GM21619 (cell line): ENCODE results near the gene CLASP1.
"Not testable (repeated sequence)": the region's sequence is repeated elsewhere in the genome, so short reads cannot be mapped to it uniquely, and the experiment has no call there.

Experiments
- ATAC-seq: cut with Tn5 transposase; IDR thresholded peaks from one replicate; pipeline ENCODE4 v1.9.1; 2021; ENCODE audit not compliant: unreplicated experiment

CLASP1 gene

GRCh38 chr2:121387591-121388325 lies 261.5 kb downstream of the CLASP1 start:
- ATAC-seq, result no peak

DNA sequence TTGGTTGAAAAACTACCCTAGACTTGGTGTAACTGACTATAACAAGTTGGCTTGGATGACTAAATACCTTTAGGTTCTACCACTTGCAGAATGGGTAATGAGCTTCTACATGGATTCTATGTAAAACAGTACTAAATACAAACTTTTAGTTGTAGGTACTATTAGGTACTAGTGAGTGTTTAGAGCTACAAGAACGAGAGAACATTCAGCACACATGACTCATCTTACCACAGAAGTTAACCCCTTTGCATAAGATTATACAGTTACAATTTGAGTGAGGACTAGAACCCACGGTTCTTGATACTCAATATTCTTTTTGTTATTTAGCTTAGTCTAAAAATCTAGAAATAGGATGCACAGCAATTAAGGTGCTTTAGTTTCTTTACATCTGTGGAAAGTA lies 262.6 kb downstream of the CLASP1 start:
- ATAC-seq, result no peak

DNA sequence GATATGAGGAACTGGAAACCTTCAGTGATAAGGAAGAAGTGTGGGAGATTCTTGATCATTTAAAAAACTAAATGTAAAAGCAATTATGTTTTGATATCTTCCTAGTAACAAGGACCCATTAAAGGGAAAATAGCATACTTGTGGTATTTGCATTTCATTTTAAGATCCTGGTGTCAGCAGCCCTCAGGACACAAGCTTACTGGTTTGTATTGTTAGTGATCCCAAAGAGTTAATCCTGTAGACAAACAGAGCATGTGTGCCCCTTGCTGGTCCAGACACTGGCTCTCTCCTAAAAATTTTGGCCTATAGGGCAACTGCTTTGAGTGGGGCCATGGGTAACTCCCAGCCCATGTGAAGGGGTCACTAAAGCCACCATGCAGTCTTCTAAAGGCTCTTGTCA lies 263.2 kb downstream of the CLASP1 start:
- ATAC-seq, result no peak

- ATAC-seq, result no peak
Measured at GRCh38 chr2:121382744-121383143, 266.5 kb downstream of the CLASP1 start.

GRCh38 chr2:121377646-121378045 lies 271.6 kb downstream of the CLASP1 start:
- no peak for ATAC-seq

GRCh38 chr2:121376535-121377250 lies 272.6 kb downstream of the CLASP1 start:
- ATAC-seq, result no peak

GRCh38 chr2:121375621-121376159 lies 273.6 kb downstream of the CLASP1 start:
- ATAC-seq, result no peak

DNA sequence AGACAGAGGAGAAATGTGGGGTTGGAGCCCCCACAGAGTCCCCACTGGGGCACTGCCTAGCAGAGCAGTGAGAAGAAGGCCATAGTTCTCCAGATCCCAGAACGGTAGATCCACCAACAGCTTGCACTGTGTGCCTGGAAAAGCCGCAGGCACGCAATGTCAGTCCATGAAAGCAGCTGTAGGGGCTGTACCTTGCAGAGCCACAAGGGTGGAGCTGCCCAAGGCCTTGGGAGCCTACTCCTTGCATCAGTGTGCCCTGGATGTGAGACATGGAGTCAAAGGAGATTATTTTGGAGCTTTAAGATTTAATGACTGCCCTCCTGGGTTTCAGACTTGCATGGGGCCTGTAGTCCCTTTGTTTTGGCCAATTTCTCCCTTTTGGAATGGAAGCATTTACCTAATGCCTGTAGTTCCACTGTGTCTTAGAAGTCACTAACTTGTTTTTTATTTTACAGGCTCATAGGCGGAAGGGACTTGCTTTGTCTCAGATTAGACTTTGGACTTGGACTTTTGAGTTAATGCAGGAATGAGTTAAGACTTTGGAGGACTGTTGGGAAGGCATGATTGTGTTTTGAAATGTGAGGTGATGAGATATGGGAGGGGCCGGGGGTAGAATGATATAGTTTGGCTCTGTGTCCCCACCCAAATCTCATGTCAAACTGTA lies 274.7 kb downstream of the CLASP1 start:
- ATAC-seq, result not testable (repeated sequence)

- ATAC-seq, result no peak
Measured at GRCh38 chr2:121372721-121373353, 276.4 kb downstream of the CLASP1 start.

GRCh38 chr2:121372082-121372481 lies 277.2 kb downstream of the CLASP1 start:
- no peak for ATAC-seq

DNA sequence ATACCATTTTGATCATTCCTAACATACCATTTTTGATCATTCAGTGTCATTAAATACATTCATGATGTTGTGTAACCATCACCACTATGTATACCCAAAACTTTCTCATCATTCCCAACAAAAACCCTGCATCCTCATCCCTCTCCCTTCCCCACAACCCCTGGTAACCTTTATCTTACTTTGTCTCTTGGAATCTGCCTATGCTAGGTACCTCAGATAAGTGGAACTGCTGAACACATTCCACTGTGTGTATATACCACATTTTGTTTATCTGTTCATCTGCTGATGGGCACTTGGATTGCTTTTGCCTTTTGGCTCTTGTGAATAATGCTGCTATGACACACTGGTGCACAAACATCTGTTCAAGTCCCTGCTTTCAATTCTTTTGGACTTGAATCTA lies 280.4 kb downstream of the CLASP1 start:
- no peak for ATAC-seq

DNA sequence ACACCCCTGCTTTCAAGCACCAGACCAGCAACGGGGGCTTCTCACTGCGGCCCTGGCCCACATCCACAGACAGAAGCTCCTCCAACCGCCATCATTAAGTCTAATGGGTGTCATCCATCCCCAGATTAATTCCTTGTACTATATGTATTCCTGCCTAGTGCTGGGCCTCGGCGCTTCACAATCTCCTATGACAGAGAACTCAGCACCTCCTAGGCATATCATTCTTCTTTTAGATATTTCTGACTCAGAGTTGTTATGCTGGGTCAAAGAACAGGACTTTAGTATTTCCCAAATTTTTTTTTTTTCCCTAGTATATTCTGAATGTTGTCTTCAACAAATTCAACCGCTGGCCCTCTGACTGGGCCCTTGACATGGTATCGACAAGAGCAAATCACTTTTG lies 281.1 kb downstream of the CLASP1 start:
- ATAC-seq, result no peak

DNA sequence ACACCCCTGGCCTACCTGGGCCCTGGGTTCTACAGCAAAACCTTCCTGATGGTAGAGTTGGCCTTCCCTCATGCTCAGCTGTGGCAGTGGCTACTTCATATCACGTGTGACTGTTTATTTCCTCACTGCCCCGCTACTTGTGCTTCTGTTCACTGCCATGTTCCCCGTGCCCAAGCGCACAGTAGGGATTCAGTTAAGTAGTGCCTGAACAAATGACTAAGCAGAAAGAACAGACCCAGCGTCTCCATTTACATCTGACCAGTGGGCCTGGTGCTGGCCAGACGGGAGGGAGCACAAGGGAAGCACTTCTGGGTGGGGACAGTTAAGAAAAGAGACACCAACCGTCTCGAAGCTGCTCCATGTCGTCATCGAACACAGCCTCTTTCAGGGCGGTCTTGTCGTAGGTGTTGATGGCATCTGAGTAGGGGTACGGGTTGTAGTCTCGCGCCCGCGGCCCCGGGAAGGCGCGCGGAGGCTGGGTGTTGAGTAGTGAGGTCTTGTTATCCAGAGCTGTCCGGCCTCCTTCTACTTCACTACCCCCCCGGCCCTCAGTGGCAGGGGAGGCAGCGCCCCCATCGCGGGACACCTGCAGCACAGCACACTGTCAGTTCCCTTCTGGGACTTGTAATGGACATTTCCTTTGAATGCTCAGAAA lies 281.9 kb downstream of the CLASP1 start:
- no peak for ATAC-seq

- ATAC-seq, result no peak
Measured at GRCh38 chr2:121366040-121366439, 283.2 kb downstream of the CLASP1 start.

DNA sequence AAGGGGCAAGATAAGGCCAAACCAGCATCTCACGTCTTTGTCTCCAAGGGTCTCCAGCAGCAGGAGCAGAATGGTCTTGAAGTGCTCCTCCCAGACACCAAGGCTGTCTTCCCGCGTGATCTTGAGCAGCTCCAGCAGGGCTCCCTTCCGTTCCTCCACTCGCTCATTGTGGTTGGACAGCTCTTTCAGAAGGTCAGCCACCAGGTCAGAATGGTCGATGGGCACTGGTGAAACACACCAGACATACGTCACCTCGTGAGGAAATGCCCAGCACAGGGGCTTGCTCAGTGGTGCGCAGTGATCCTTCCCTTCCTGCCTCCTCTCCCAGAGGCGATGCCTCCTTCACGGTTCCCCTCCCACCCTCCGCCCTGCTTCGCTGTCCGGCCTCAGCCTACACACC lies 284.2 kb downstream of the CLASP1 start:
- ATAC-seq, result no peak

DNA sequence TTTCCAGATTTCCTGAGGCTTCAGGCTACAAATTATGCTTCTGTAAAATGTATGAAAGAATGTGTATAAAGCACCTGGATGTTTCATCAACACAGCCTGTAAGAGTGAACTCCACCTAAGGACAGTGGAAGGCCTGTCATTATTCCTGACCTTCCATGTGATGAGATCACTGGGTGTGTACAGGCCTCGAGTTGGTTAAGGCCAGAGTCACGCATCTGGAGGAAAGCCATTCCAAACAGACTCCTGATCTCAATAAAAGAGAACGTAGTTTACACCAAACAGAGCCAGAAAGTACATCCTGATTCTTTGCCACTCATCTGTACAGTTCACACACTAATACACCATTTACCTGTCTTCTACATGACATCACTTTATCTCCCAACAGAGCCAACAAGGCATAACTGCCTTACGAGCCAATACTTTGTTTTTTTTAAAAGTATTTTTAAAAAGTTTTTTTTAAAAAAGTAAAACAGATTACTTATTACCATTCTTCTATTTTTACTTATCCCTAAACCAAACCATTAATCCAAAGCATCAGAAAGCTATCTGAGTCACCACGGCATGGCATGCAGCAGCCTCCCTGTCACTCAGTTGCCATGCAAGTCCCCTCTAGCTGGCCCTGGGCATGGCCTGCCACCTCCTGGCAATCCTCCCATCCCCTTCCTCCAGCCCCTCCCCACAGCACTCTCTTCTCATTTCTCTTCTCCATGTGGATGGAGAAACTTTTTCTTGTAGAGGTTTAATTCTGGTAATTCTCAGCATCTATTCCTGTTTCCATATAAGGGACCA lies 285.4 kb downstream of the CLASP1 start:
- ATAC-seq, result no peak

GRCh38 chr2:121362774-121363173 lies 286.5 kb downstream of the CLASP1 start:
- ATAC-seq, result no peak

GRCh38 chr2:121362226-121362625 lies 287.0 kb downstream of the CLASP1 start:
- no peak for ATAC-seq

DNA sequence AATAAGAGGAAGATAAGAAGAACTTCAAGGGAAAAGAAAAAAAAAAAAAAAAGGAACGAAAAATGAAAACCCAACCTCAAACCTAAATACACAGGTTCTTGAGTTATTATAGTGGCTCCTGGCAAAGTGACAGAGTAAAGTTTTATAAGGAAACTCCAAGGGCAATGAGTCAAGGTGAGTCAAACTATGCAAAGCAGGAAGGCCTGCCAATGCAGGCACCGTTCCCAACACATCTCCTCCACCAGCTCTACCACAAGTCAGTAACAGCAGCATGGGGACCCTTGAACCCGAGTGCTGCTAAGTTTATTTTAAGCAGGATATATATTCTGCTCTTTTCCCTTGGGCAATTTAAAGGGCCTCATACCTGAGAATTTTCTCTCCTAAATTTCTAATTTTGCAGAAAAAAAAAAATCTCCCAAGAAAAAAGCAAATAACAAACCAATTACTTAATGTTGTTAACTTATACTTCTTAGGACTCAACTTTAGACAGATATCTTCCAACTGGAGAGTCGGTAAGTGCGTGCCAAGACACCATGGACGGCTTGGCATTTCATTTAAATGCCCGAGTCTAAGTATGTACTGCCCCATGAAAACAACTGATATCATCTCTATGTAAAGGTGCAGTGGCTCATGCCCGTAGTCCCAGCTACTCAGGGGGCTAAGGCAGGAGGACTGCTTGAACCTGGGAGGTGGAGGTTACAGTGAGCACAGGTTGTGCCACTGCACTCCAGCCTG lies 288.5 kb downstream of the CLASP1 start:
- no peak for ATAC-seq
